GM12878 (cell line): Measurements from ENCODE around the gene ACOT13. TPM values are rescaled to one million over a fixed set of nuclear protein-coding genes. Genes with fewer than 3 reads are reported as not detected.

Experiments used
- ATAC-seq: fragments of 200-7000 bp; cut with Tn5 transposase; 3 replicates; pipeline ENCODE4 v1.9.1; 2020; ENCODE audit warnings: mild to moderate bottlenecking, moderate library complexity
- BruUV-seq: library from RNA; stranded (reverse); fragments of 400-500 nt; replicated peaks from 2 replicates; lab custom pipeline; 2021; lab: Mats Ljungman, UMichigan
- CTCF ChIA-PET: fragments of 300-600 bp; sonication (Branson Sonifier 250); formaldehyde crosslinking; extraction: SDS; loops from one replicate; lab custom pipeline; 2021; ENCODE audit warnings: inconsistent platforms; lab: Yijun Ruan, JAX
- POLR2A ChIA-PET: fragments of 350-600 bp; formaldehyde crosslinking; extraction: SDS; loops from one replicate; lab custom pipeline; 2021; ENCODE audit warnings: inconsistent platforms; lab: Charles Lee
- RAD21 ChIA-PET: fragments of 300-600 bp; sonication (Branson Sonifier 250); formaldehyde crosslinking; loops from one replicate; lab custom pipeline; 2023; ENCODE audit warnings: antibody characterized with exemption; ENCODE audit not compliant: unreplicated experiment; lab: Charles Lee
- SMC1A ChIA-PET: fragments of 300-600 bp; sonication (Branson Sonifier 250); formaldehyde crosslinking; loops from one replicate; lab custom pipeline; 2023; ENCODE audit not compliant: unreplicated experiment, uncharacterized antibody; lab: Charles Lee
- DNase-seq: peaks from one replicate; pipeline ENCODE4 v3.0.0-alpha.2; 2011; ENCODE audit warnings: low read depth, low spot score
- FAIRE-seq: peaks from 3 replicates; lab custom pipeline; 2011; peaks lifted over from hg19 to GRCh38; lab: Jason Lieb, UNC
- H2AFZ ChIP-seq: 2 replicates; pipeline ENCODE4 v1.6.0; 2011; ENCODE audit warnings: low read depth, low read length, control low read depth; ENCODE audit not compliant: control insufficient read depth
- H3K27ac ChIP-seq: 2 replicates; pipeline ENCODE4 v1.5.1; 2011; ENCODE audit warnings: control low read depth; ENCODE audit not compliant: control insufficient read depth, insufficient read depth
- H3K27me3 ChIP-seq, 2 experiments: replicated peaks in 1 of 2; 2 replicates each; pipeline versions ENCODE4 v1.6.0 to v1.6.1; 2011; ENCODE audit warnings: low read length in 1 of 2; ENCODE audit not compliant: control insufficient read depth in 2 of 2, insufficient read depth in 2 of 2
- H3K36me3 ChIP-seq, 2 experiments: 2 replicates each; pipeline ENCODE4 v1.5.1; 2011; ENCODE audit warnings: low read length in 1 of 2; ENCODE audit not compliant: control insufficient read depth in 2 of 2, insufficient read depth in 2 of 2
- H3K4me1 ChIP-seq: 2 replicates; pipeline ENCODE4 v1.6.1; 2011; ENCODE audit warnings: mild to moderate bottlenecking, low read length, moderate library complexity, mixed read lengths; ENCODE audit not compliant: control insufficient read depth, insufficient read depth
- H3K4me2 ChIP-seq: 2 replicates; pipeline ENCODE4 v1.6.0; 2011; ENCODE audit warnings: control low read depth; ENCODE audit not compliant: control insufficient read depth, insufficient read depth
- H3K4me3 ChIP-seq: fragments of 200-600 bp; sonication (generic); 2 replicates; pipeline ENCODE4 v1.5.1; 2016
- H3K79me2 ChIP-seq: 2 replicates; pipeline ENCODE4 v1.6.0; 2011; ENCODE audit warnings: low read length; ENCODE audit not compliant: control insufficient read depth, insufficient read depth
- H3K9ac ChIP-seq: 2 replicates; pipeline ENCODE4 v1.8.0; 2011; ENCODE audit warnings: low read length, control low read depth, mixed read lengths; ENCODE audit not compliant: control insufficient read depth, insufficient read depth
- H3K9me3 ChIP-seq: replicated peaks from 3 replicates; pipeline ENCODE4 v1.5.1; 2011; ENCODE audit warnings: mild to moderate bottlenecking, low read length; ENCODE audit not compliant: control insufficient read depth, insufficient read depth
- H4K20me1 ChIP-seq: 2 replicates; pipeline ENCODE4 v1.6.0; 2011; ENCODE audit not compliant: control insufficient read depth, insufficient read depth
- ASH2L ChIP-seq: fragments of 300-600, 200-600 bp; sonication (generic); IDR thresholded peaks from 2 replicates; pipeline ENCODE4 v1.6.1; 2017; ENCODE audit warnings: low read depth, mild to moderate bottlenecking, borderline replicate concordance
- ATF7 ChIP-seq: fragments of 450-650 bp; IDR thresholded peaks from 2 replicates; pipeline ENCODE4 v1.6.1; 2016; ENCODE audit warnings: low read depth, mild to moderate bottlenecking
- BACH1 ChIP-seq: fragments of 450-650 bp; IDR thresholded peaks from 2 replicates; pipeline ENCODE4 v1.6.1; 2017; ENCODE audit warnings: mild to moderate bottlenecking, borderline replicate concordance
- BCLAF1 ChIP-seq: fragments of 450-650 bp; IDR thresholded peaks from 2 replicates; pipeline ENCODE4 v1.6.1; 2017; ENCODE audit warnings: antibody characterized with exemption, mild to moderate bottlenecking, moderate library complexity
- E2F8 ChIP-seq: fragments of 450-650 bp; IDR thresholded peaks from 2 replicates; pipeline ENCODE4 v1.6.1; 2018; ENCODE audit warnings: mild to moderate bottlenecking, low read depth, moderate library complexity; ENCODE audit not compliant: partially characterized antibody
- E4F1 ChIP-seq: fragments of 450-650 bp; IDR thresholded peaks from 2 replicates; pipeline ENCODE4 v1.6.1; 2018; ENCODE audit warnings: borderline replicate concordance, mild to moderate bottlenecking; ENCODE audit not compliant: partially characterized antibody
- EGR1 ChIP-seq, 2 experiments: IDR thresholded peaks; 1 replicate in 1 of 2; 2 replicates in 1 of 2; pipeline ENCODE4 v1.6.1; 2011 to 2012; ENCODE audit warnings: low read depth in 2 of 2, low read length in 2 of 2, borderline replicate concordance in 1 of 2, mild to moderate bottlenecking in 1 of 2, moderate library complexity in 1 of 2
- IRF3 ChIP-seq: fragments of 450-650 bp; IDR thresholded peaks from 2 replicates; pipeline ENCODE4 v1.6.1; 2014; ENCODE audit warnings: mild to moderate bottlenecking
- POLR2A ChIP-seq: IDR thresholded peaks from 2 replicates; pipeline ENCODE4 v1.6.1; 2011; ENCODE audit warnings: low read depth, mild to moderate bottlenecking, low read length
- POU2F2 ChIP-seq: IDR thresholded peaks from 3 replicates; pipeline ENCODE4 v1.6.1; 2011; ENCODE audit warnings: low read depth, mild to moderate bottlenecking, low read length, borderline replicate concordance
- RELA ChIP-seq: fragments of 450-650 bp; IDR thresholded peaks from 2 replicates; pipeline ENCODE4 v1.8.0; 2014; ENCODE audit warnings: borderline replicate concordance; ENCODE audit not compliant: partially characterized antibody
- SIN3A ChIP-seq: IDR thresholded peaks from 2 replicates; pipeline ENCODE4 v1.6.1; 2012; ENCODE audit warnings: low read depth, low read length, improper control_type of control experiment
- SP1 ChIP-seq: IDR thresholded peaks from one replicate; pipeline ENCODE4 v1.6.1; 2011; ENCODE audit warnings: low read depth, low read length
- TBL1XR1 ChIP-seq: IDR thresholded peaks from 2 replicates; pipeline ENCODE4 v1.6.1; 2012; ENCODE audit warnings: low read depth, low read length, improper control_type of control experiment
- TCF12 ChIP-seq: IDR thresholded peaks from 2 replicates; pipeline ENCODE4 v1.6.1; 2011; ENCODE audit warnings: low read depth, mild to moderate bottlenecking, low read length
- TCF3 ChIP-seq: IDR thresholded peaks from 2 replicates; pipeline ENCODE4 v1.6.1; 2012; ENCODE audit warnings: low read depth, mild to moderate bottlenecking, low read length, borderline replicate concordance; ENCODE audit not compliant: insufficient read depth
- ZBED1 ChIP-seq: IDR thresholded peaks from 2 replicates; pipeline ENCODE4 v1.6.1; 2016; ENCODE audit warnings: borderline replicate concordance
- WGBS: methylation state at CpG from one replicate; pipeline ENCODE4 v1.1.6; 2016; ENCODE audit warnings: low lambda C conversion rate; ENCODE audit not compliant: insufficient replicate concordance, insufficient coverage; ENCODE audit errors: missing lambda C conversion rate; 5-methylcytosine and 5-hydroxymethylcytosine counted together
- in situ Hi-C: fragments of 300-500 bp; cut with MboI; formaldehyde crosslinking; loops from 9 replicates; pipeline ENCODE4 v1.14.3; 2018; ENCODE audit warnings: mixed read lengths
- intact Hi-C: fragments of 100-400 bp; cut with micrococcal nuclease; formaldehyde crosslinking; loops from one replicate; pipeline ENCODE4 v1.14.2; 2022; ENCODE audit not compliant: unreplicated experiment
- polyA plus RNA-seq, 11 experiments: library from polyadenylated mRNA; depleted of rRNA in 4 of 11; unstranded in 6 of 11; stranded (reverse) in 5 of 11; fragments of >200 nt; fragmentation: Nextera tagmentation in 4 of 11; fragmentation: Illumina TruSeq in 1 of 11; extraction: Ambion mirVana in 4 of 11; extraction: Trizol in 1 of 11; gene quantifications; 1 replicate in 1 of 11; 2 replicates in 10 of 11; pipeline versions ENCODE4 v1.2.1 to v1.2.3, GENCODE V29; 2011 to 2016; ENCODE audit warnings: inconsistent platforms in 2 of 11, missing spikeins in 2 of 11, low read depth in 1 of 11
- total RNA-seq, 4 experiments: library from RNA; depleted of rRNA in 3 of 4; stranded (reverse); fragments of >200 nt in 3 of 4; fragmentation: Illumina TruSeq in 1 of 4; extraction: Trizol in 1 of 4; gene quantifications; 2 replicates each; pipeline versions ENCODE4 v1.2.1 to v1.2.3, GENCODE V29; 2013 to 2021

Gene ACOT13
- total and polyA plus RNA-seq, 10 of the 15 experiments (the other 5 are each of a cell fraction or from before 2014, with no cell fraction given), result 6.0 to 60.6 (median 36.6) TPM

GRCh38 chr6:24673625-24674024 is 6.7 kb downstream of the ACOT13 start:
- SMC1A ChIA-PET, result no interaction called here
- no peak overlapping the region for H2AFZ ChIP-seq
- TF ChIP-seq BCLAF1 (no peak), SP1 (no peak), POU2F2 (no peak), ASH2L (no peak), E2F8 (no peak), RELA (no peak), POLR2A (no peak), ZBED1 (no peak), BACH1 (no peak), EGR1 (IDR thresholded peaks at IDR 0.05; ENCODE audit: borderline replicate concordance in 1 of 2, low read depth in 2 of 2, low read length in 2 of 2) (no peak), SIN3A (no peak), TBL1XR1 (no peak), ATF7 (no peak), E4F1 (no peak), IRF3 (no peak), TCF3 (no peak), TCF12 (no peak)

More at GRCh38 chr6:24673625-24674024, 6.7 kb downstream of the ACOT13 start:
- Histone ChIP-seq H3K36me3 (no peaks in the 10 kb centered on the region), H3K79me2 (no peaks in the 10 kb centered on the region; the same call in 1 of the 2 replicates), H3K4me2 (no peak overlapping the region), H3K9me3 (peaks cover 1% of the 10 kb centered on the region; the same call in 1 of the 3 replicates), H3K4me3 (no peak overlapping the region), H3K9ac (no peak overlapping the region), H4K20me1 (no peaks in the 10 kb centered on the region), H3K27ac (no peak overlapping the region), H3K4me1 (no peaks in the 10 kb centered on the region), H3K27me3 (no peaks in the 10 kb centered on the region)
- intact Hi-C loops (no loop called here), in situ Hi-C loops (no loop called here)
- BruUV-seq, result no TSS peak
- RAD21 ChIA-PET, result no interaction called here
- WGBS, result 50% methylated on average over 2 of the region's 2 CpGs
- ATAC-seq (no peak), FAIRE-seq (no peak), DNase-seq (no peak)
- POLR2A ChIA-PET, result no interaction called here
- CTCF ChIA-PET, result no interaction called here
